ENCODE data around the gene MCRIP1. TPM values are rescaled to one million over a fixed set of nuclear protein-coding genes. Genes with fewer than 3 reads are reported as not detected.

The MCRIP1 gene
- total and polyA plus RNA-seq, 9 of the 15 experiments (the other 6 are each of a cell fraction or from before 2014, with no cell fraction given), result 0.39 to 35.8 (median 9.7) TPM

GRCh38 chr17:81863833-81864768 is 31.0 kb upstream of the MCRIP1 start:
- ATAC-seq, result no peak
- Histone ChIP-seq H3K9me3 (replicated peaks; ENCODE audit: control insufficient read depth, insufficient read depth, low read depth, low read length) (no peaks in the 10 kb centered on the region), H3K9ac (ENCODE audit: insufficient read depth in 1 of 2, low read depth in 2 of 2, low read length in 2 of 2) (peak overlapping the region; percentile 22 to 82; a peak in 3 of 4 replicates), H3K27ac (ENCODE audit: extremely low read depth, low read depth, low read length) (peak overlapping the region; percentile 23; the same call in 1 of the 3 replicates), H2AFZ (ENCODE audit: low read depth, low read length) (no peak overlapping the region), H3K36me3 (ENCODE audit: control insufficient read depth, insufficient read depth, low read length) (peaks cover 65% of the 10 kb centered on the region), H3K27me3 (ENCODE audit: control insufficient read depth in 2 of 2, insufficient read depth in 2 of 2, low read length in 2 of 2) (no peaks in the 10 kb centered on the region), H3K4me3 (no peak overlapping the region), H3K4me1 (replicated peaks in 1 of 2; ENCODE audit: control insufficient read depth in 2 of 2, insufficient read depth in 2 of 2, low read length in 2 of 2) (peaks cover 29 to 74% of the 10 kb centered on the region in 2 experiments), H3K79me2 (ENCODE audit: control insufficient read depth, insufficient read depth, low read length) (peaks cover 66% of the 10 kb centered on the region), H4K20me1 (replicated peaks; ENCODE audit: control insufficient read depth, insufficient read depth, low read length) (peaks cover 37% of the 10 kb centered on the region), H3K9me1 (ENCODE audit: control insufficient read depth, insufficient read depth, low read length) (no peaks in the 10 kb centered on the region), H3K4me2 (ENCODE audit: insufficient read depth, low read length) (no peak overlapping the region)
- in situ Hi-C loops (cut with MboI) (loop anchor here (5.0 kb wide), 1 partner anchor 132 kb away; no protein-coding TSS in a partner anchor), intact Hi-C loops (cut with micrococcal nuclease) (loop anchor here (5.0 kb wide), 1 partner anchor 42 kb away; no protein-coding TSS in a partner anchor)
- WGBS (ENCODE audit: insufficient coverage, low coverage, missing lambda C conversion rate), result 84% methylated on average over 9 of the region's 9 CpGs
- POLR2A ChIA-PET, result interaction anchor here (0.9 to 2.2 kb wide), 9 partner anchors 12 to 142 kb away, joined by 3 to 9 read pairs (median 3); partner anchors contain the start of gene MCRIP1
- DNase-seq (ENCODE audit: extremely low read depth in 1 of 4, low spot score in 3 of 4), result no peak
- CTCF ChIA-PET (ENCODE audit: low intra/inter-chr PET ratio), result no interaction called here
- peak; percentile 6 for FAIRE-seq
- BruUV-seq (replicated peaks), result no TSS peak
- 0 out of 2 replicates have a peak, but pooled peaks have one; percentile 37 for TF ChIP-seq SUPT5H (IDR thresholded peaks at IDR 0.05)
- no peak for TF ChIP-seq ZSCAN29 (IDR thresholded peaks at IDR 0.05)
- TF ChIP-seq KDM5B (IDR thresholded peaks at IDR 0.05; ENCODE audit: insufficient replicate concordance, low read depth, low read length), result peak; percentile 31
- TF ChIP-seq ZNF121 (CRISPR knock-in tag; conservative IDR thresholded peaks at IDR 0.05), result peak; percentile 23; the same call in 1 of the 2 replicates
- no peak for TF ChIP-seq VEZF1 (CRISPR knock-in tag; IDR thresholded peaks at IDR 0.05)
- peak; percentile 51; the same call in 1 of the 2 replicates for TF ChIP-seq NFIC (IDR thresholded peaks at IDR 0.05)
- TF ChIP-seq TFAP4 (CRISPR knock-in tag; IDR thresholded peaks at IDR 0.05; ENCODE audit: borderline replicate concordance), result no peak
- no peak for TF ChIP-seq ARID3A (IDR thresholded peaks at IDR 0.05; ENCODE audit: borderline replicate concordance, low read depth, low read length)
- peak; percentile 35; the same call in 1 of the 2 replicates for TF ChIP-seq RBFOX2 (IDR thresholded peaks at IDR 0.05; ENCODE audit: low read depth, low read length)
- TF ChIP-seq MYNN (IDR thresholded peaks at IDR 0.05), result 0 out of 2 replicates have a peak, but pooled peaks have one; percentile 38
- no peak for TF ChIP-seq MYNN (CRISPR knock-in tag; IDR thresholded peaks at IDR 0.05)
- TF ChIP-seq PHTF2 (CRISPR knock-in tag; IDR thresholded peaks at IDR 0.05), result no peak
- no peak for TF ChIP-seq ZNF436 (CRISPR knock-in tag; IDR thresholded peaks at IDR 0.05)

All from K562 (cell line).